Measurements from ENCODE around the gene PYROXD2. TPM values are rescaled to one million over a fixed set of nuclear protein-coding genes. Genes with fewer than 3 reads are reported as not detected.

Gene PYROXD2
- total and polyA plus RNA-seq, 10 of the 15 experiments (the other 5 are each of a cell fraction or from before 2014, with no cell fraction given), result 4.8 to 15.8 (median 11.1) TPM

- peaks cover 5 to 11% of the 10 kb centered on the region in 2 experiments; a peak in 2 of 4 replicates for H3K36me3 ChIP-seq (ENCODE audit: control insufficient read depth in 2 of 2, insufficient read depth in 2 of 2, low read length in 1 of 2)
Observed at GRCh38 chr10:98416606-98417388, 1.8 kb upstream of the PYROXD2 start.

More at GRCh38 chr10:98416606-98417388, 1.8 kb upstream of the PYROXD2 start:
- 96% methylated on average over 18 of the region's 18 CpGs for WGBS (ENCODE audit: insufficient coverage, insufficient replicate concordance, low lambda C conversion rate, missing lambda C conversion rate)
- intact Hi-C loops (cut with micrococcal nuclease; ENCODE audit: unreplicated experiment) (no loop called here), in situ Hi-C loops (cut with MboI) (no loop called here)
- H3K79me2 ChIP-seq (ENCODE audit: control insufficient read depth, insufficient read depth, low read length), result no peaks in the 10 kb centered on the region
- no peaks in the 10 kb centered on the region for H3K27me3 ChIP-seq (replicated peaks in 1 of 2; ENCODE audit: control insufficient read depth in 2 of 2, insufficient read depth in 2 of 2, low read length in 1 of 2)
- H4K20me1 ChIP-seq (ENCODE audit: control insufficient read depth, insufficient read depth), result no peaks in the 10 kb centered on the region
- FAIRE-seq (no peak), DNase-seq (ENCODE audit: low read depth, low spot score) (no peak), ATAC-seq (no peak)
- no peaks in the 10 kb centered on the region for H3K9me3 ChIP-seq (replicated peaks; ENCODE audit: control insufficient read depth, insufficient read depth, low read length)
- no peak overlapping the region for H2AFZ ChIP-seq (ENCODE audit: control insufficient read depth, low read depth, low read length)
- BruUV-seq (replicated peaks), result no TSS peak
- no peak overlapping the region for H3K4me3 ChIP-seq
- ChIA-PET POLR2A (no interaction called here), CTCF (no interaction called here), SMC1A (ENCODE audit: uncharacterized antibody, unreplicated experiment) (no interaction called here), RAD21 (ENCODE audit: unreplicated experiment) (no interaction called here)
- H3K4me2 ChIP-seq (ENCODE audit: control insufficient read depth, insufficient read depth), result no peak overlapping the region
- H3K4me1 ChIP-seq (ENCODE audit: control insufficient read depth, insufficient read depth, low read length), result peaks cover 12% of the 10 kb centered on the region
- TF ChIP-seq ZNF384 (IDR thresholded peaks at IDR 0.05; ENCODE audit: borderline replicate concordance, low read depth, low read length) (no peak), POLR2A (IDR thresholded peaks at IDR 0.05; ENCODE audit: low read depth, low read length) (0 out of 2 replicates have a peak, but pooled peaks have one; percentile 15), RB1 (IDR thresholded peaks at IDR 0.05; ENCODE audit: borderline replicate concordance) (no peak), BMI1 (IDR thresholded peaks at IDR 0.05; ENCODE audit: borderline replicate concordance) (no peak), ZNF622 (IDR thresholded peaks at IDR 0.05) (no peak), MEF2B (IDR thresholded peaks at IDR 0.05; ENCODE audit: partially characterized antibody, poor library complexity, severe bottlenecking) (no peak), ZBTB4 (CRISPR knock-in tag; IDR thresholded peaks at IDR 0.05) (no peak), BRCA1 (IDR thresholded peaks at IDR 0.05; ENCODE audit: low read depth, low read length) (no peak)
- no peak overlapping the region for H3K27ac ChIP-seq (ENCODE audit: control insufficient read depth, insufficient read depth)
- H3K9ac ChIP-seq (ENCODE audit: control insufficient read depth, insufficient read depth, low read length), result no peak overlapping the region

Measured in GM12878 (cell line).